DMS 273 (cell line): Measurements from ENCODE around the gene PHLDB3.
A peak's percentile ranks its signal among the peaks of the same experiment; 100 is the strongest.
"Not testable (repeated sequence)": the region's sequence is repeated elsewhere in the genome, so short reads cannot be mapped to it uniquely, and the experiment has no call there.

Experiments used
- DNase-seq: peaks from one replicate; lab custom pipeline; 2025; ENCODE audit not compliant: unreplicated experiment; lab: John Stamatoyannopoulos, UW

Gene PHLDB3

DNA sequence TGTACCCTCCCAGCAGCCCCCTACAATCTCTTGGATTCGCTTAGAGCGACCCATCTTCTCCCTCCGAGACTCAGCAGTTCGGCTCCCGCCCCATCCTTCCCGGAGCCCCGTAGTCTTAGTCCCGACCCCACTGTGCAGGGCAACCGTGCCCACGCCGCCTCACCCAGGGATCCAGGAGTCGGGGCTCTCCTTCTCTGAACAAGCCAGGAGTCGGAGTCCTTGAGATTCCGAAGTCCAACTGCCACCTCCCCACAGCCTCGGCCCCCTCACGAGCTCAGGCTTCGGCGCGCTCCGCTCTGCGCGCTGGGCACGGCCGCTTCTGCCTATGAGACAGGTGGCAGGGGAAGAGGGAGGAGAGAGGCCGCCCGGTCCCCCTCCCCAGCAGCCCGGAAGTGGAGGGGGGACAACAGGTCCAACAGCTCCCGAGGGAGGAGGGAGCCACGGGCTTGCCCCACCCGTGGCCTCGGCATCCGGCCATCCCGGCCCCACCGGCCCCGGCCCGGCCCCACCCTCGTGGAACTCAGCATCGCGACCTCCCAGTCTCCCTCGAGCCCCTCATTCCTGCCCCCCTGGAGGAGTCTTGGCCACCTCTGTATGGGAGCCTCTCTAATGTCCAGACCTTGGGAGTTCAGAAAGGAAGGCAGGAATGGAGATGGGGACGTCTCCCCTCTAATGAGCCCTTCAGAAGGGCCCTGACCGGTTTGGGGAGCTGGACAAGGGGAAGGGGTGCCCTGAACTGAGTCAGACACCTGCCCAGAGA is at the start of gene PHLDB3:
PHLDB3 (minus strand) TSS at position 321 of the 760 bp plus-strand sequence. CDS start 628 bp downstream, outside the sequence.
- peak; percentile 73 for DNase-seq

DNA sequence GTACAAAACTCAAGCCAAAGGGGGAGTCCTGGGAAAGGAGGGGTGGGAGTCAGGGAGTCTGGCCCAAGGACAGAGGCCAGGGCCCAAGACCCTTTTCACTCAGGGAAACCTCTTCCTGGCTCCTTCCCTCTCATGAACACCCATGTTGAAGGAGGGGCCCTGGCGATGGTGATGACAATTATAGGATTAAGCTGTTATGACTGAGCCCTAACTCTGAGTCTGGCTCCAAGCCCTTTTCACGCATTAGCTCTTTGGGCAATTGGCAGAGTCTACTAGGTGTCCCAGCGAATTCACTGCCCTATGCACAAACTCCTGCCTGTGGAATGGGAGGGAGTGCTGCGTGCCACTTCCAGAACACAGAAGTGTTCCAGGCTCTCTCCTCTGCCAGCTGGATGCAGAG is 49.1 kb upstream of the PHLDB3 start:
- no peak for DNase-seq

- DNase-seq, result peak; percentile 16
Observed at GRCh38 chr19:43552616-43553015, 48.1 kb upstream of the PHLDB3 start.

GRCh38 chr19:43552198-43552450 is 47.6 kb upstream of the PHLDB3 start:
- DNase-seq, result no peak

- DNase-seq, result no peak
Observed at GRCh38 chr19:43551399-43552197, 47.1 kb upstream of the PHLDB3 start.

DNA sequence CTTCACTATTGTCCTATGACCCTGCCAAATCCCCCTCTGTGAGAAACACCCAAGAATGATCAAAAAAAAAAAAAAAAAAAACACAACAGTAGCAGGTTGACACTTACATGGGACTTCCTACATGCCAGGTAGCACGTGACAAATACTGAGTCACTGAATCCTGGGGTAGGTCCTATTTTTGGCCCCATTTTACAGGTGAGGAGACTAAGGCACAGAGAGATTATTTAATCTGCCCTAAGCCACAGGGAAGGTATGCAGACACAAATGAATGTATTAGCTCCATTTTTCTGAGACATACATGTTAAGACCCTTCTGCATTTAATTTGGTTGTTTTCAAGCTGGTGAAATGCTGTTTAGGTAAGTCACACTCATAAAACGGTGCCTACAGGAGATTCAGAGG is 44.2 kb upstream of the PHLDB3 start:
- DNase-seq, result no peak

GRCh38 chr19:43547926-43548325 is 43.4 kb upstream of the PHLDB3 start:
- DNase-seq, result not testable (repeated sequence)

GRCh38 chr19:43546581-43546980 is 42.0 kb upstream of the PHLDB3 start:
- DNase-seq, result no peak

DNA sequence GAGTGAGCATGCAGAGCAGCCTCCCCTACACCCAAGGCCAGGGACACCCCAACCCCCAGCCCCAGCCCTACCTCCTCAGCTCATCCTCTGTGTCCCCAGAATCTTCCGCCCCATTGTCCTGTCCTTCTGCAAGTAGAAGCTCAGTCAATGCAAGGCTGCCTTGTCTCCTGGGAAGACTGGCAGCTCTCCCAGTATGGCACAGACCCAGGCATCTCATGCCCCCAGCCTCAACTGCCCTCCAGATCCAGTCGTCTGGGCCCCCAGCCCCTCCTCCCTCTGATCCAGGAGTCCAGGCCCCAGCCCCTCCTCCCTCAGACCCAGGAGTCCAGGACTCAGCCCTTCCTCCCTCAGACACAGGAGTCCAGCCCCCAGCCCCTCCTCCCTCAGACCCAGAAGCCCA is 41.4 kb upstream of the PHLDB3 start:
- no peak for DNase-seq

GRCh38 chr19:43545276-43545675 is 40.7 kb upstream of the PHLDB3 start:
- DNase-seq, result no peak

DNA sequence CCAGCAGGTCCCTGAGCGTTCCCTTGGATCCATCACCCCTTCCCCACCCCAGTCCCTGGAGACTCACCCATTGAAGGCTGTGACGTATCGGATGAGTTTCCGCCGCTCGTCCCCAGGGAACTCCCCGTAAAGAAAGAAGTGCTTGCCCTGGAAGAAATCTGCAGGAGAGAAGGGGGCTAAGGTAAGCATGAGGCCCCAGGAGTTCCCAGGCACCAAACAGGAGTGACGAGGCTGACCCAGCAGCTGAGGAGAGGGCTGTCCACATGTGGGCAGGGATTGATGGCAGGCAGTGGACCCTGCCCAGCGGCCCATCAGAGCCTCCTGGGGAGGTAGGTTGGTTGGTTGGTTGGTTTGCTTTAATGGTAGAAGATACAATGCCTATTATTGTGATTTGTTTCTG is 39.5 kb upstream of the PHLDB3 start:
- DNase-seq, result no peak

- DNase-seq, result no peak
Observed at GRCh38 chr19:43541920-43542650, 37.5 kb upstream of the PHLDB3 start.

GRCh38 chr19:43540381-43540780 is 35.8 kb upstream of the PHLDB3 start:
- no peak for DNase-seq

DNA sequence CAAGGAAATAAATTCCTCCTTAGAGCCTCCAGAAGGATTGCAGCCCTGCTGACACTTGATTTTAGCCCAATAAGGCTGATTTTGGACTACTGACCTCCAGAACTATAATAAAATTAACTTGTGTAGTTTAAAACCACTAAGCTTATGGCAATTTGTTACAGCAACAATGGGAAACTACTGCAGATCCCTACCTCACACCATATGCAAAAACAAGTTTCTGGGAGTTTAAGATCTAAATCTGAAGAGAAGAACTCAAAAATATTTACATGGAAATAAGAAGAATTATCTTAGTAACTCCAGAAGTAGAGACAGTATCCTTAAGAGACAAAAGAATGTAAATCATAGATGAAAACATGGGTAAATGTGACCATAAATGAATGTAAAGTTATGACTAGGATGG is 34.4 kb upstream of the PHLDB3 start:
- no peak for DNase-seq

GRCh38 chr19:43534816-43535761 is 30.5 kb upstream of the PHLDB3 start:
- peak; percentile 71 for DNase-seq

DNA sequence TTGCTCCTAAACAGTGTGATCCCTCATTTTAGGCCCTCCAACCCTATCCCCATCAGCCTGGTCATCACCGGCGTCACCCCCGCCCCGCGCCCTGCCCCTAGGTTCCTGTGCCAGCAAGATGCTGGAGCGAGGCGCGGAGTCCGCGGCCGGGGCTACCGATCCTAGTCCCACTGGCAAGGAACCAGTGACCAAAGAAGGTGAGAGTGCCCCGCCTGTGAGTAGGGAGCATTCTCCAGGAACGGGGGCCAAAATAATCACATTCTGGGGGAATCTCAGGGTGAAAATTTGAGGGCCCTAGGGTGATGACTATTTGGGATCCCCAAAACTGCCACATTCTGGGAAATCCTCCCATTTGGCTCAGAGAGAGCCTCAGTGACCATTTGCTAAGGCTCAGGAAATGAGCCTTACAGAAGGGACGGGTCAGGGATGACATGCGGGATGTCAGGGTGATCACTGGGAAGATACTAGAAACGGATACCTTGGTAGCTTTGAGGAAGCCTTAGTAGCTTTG is 29.8 kb upstream of the PHLDB3 start:
- DNase-seq, result no peak

DNA sequence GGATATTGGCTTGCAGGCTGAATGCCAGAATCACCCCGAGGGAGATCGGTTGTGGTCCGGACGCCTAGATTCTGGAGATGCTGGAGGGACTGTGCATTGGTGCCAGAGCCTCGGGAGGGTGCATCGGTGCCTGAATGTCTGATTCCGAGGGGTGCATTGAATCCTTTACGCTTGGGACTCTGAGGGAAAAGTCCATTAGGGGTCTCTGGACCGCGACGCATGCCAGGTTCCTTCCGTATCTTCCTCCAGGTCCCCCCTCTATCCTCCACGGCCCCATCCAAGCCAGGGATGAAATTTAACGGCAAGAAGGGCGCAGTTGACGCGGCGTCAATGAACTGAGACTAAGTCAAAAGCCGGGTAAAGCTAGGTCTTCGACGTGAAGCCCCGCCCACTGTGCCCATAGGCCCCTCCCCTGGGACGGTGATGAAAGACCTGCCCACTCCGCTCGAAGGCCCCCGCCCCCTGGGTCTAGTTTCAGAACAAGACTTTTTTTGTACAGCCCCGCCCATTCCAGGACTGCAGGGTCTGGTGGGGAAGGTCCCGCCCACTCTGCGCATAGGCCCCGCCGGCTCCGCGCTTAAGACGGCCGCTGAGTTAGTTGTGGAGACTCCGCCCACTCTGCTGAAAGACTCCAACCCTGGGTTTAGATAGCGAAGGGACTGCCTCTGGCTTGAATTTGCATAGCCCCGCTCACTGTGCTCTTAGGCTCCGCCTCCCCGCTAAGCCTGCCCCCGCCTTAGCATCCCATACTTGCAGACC is 29.2 kb upstream of the PHLDB3 start:
- DNase-seq, result peak; percentile 99

GRCh38 chr19:43532962-43533545 is 28.5 kb upstream of the PHLDB3 start, which contains the start of gene ZNF575:
Gene ZNF575, plus strand, starts transcription at chr19:43533188. Its CDS starts 1,235 bp downstream, at chr19:43534423.
- peak; percentile 92 for DNase-seq

- peak; percentile 59 for DNase-seq
Observed at GRCh38 chr19:43532571-43532961, 28.0 kb upstream of the PHLDB3 start.
